Naive thymus-derived CD8-positive, alpha-beta T cell (primary cell): ENCODE results near the gene ADGRD1. TPM values are rescaled to one million over a fixed set of nuclear protein-coding genes. Genes with fewer than 3 reads are reported as not detected.

ENCODE experiments used
- ATAC-seq, 2 donors: fragments of 150-1000 bp; cut with Tn5 transposase in 1 of 2; sonication (Bioruptor Pico), chemical (Tn5 transposase) in 1 of 2; 1 replicate in 1 of 2; 2 replicates in 1 of 2; pipeline ENCODE4 v1.10.0; 2021; ENCODE audit warnings: mild to moderate bottlenecking in 2 of 2, moderate library complexity in 2 of 2
- POLR2A ChIA-PET: fragments of 350-600 bp; sonication (Branson Sonifier 250); formaldehyde crosslinking; loops from one replicate; lab custom pipeline; 2021; ENCODE audit warnings: antibody characterized with exemption; lab: Charles Lee
- DNase-seq, 10 donors: peaks; one replicate each; pipeline versions ENCODE4 v3.0.0 to v3.0.0-alpha.2; 2020 to 2022
- H3K27ac Mint-ChIP-seq, 10 donors: one replicate each; pipeline ENCODE4 v1.8.0; 2020 to 2022; ENCODE audit warnings: mild to moderate bottlenecking in 10 of 10, mixed read lengths in 10 of 10, moderate library complexity in 4 of 10, inconsistent platforms in 1 of 10
- H3K27me3 Mint-ChIP-seq, 5 donors: one replicate each; pipeline ENCODE4 v1.8.0; 2021 to 2022; ENCODE audit warnings: mixed read lengths in 5 of 5
- H3K36me3 Mint-ChIP-seq, 3 donors: one replicate each; pipeline ENCODE4 v1.8.0; 2020 to 2022; ENCODE audit warnings: mixed read lengths in 3 of 3, mild to moderate bottlenecking in 2 of 3, inconsistent platforms in 1 of 3
- H3K4me1 Mint-ChIP-seq, 4 donors: one replicate each; pipeline ENCODE4 v1.8.0; 2021 to 2022; ENCODE audit warnings: mixed read lengths in 4 of 4
- H3K4me3 Mint-ChIP-seq, 10 donors: one replicate each; pipeline ENCODE4 v1.8.0; 2020 to 2022; ENCODE audit warnings: mild to moderate bottlenecking in 10 of 10, mixed read lengths in 10 of 10, moderate library complexity in 6 of 10, inconsistent platforms in 1 of 10
- H3K9me3 Mint-ChIP-seq, 9 donors: one replicate each; pipeline ENCODE4 v1.8.0; 2020 to 2022; ENCODE audit warnings: mixed read lengths in 9 of 9, mild to moderate bottlenecking in 3 of 9, inconsistent platforms in 1 of 9, moderate library complexity in 1 of 9
- polyA plus RNA-seq, 3 donors: library from polyadenylated mRNA; unstranded; fragments of 300-500 nt; fragmentation: Illumina TruSeq; gene quantifications; one replicate each; pipeline ENCODE4 v1.2.3, GENCODE V29; 2021
- total RNA-seq, 8 experiments: library from RNA in 2 of 8; stranded (reverse) in 2 of 8; gene quantifications; one replicate each; pipeline ENCODE4 v1.2.3 and lab custom pipeline; 2021 to 2026

Gene ADGRD1
- total and polyA plus RNA-seq, 5 experiments from 2014 or later, result 0.20 to 0.36 (median 0.34) TPM; not detected in 2

GRCh38 chr12:131163189-131163738 is 209.6 kb downstream of the ADGRD1 start:
- DNase-seq (no peak), ATAC-seq (no peak)
- Mint-ChIP-seq H3K9me3 (no peaks in the 10 kb centered on the region), H3K27ac (no peak overlapping the region), H3K4me1 (no peaks in the 10 kb centered on the region), H3K4me3 (no peak overlapping the region), H3K36me3 (no peaks in the 10 kb centered on the region), H3K27me3 (peaks cover 10 to 32% (median 23%) of the 10 kb centered on the region in 5 donors)
- POLR2A ChIA-PET, result no interaction called here

- H3K9me3 Mint-ChIP-seq, result no peaks in the 10 kb centered on the region
- ATAC-seq (no peak), DNase-seq (no peak)
- no peaks in the 10 kb centered on the region for H3K4me1 Mint-ChIP-seq
- H3K27ac Mint-ChIP-seq, result no peak overlapping the region
- POLR2A ChIA-PET, result no interaction called here
- H3K4me3 Mint-ChIP-seq, result no peak overlapping the region
- H3K27me3 Mint-ChIP-seq, result peaks cover 10 to 39% (median 23%) of the 10 kb centered on the region in 5 donors
- H3K36me3 Mint-ChIP-seq, result no peaks in the 10 kb centered on the region
Measured at GRCh38 chr12:131164096-131164872, 210.6 kb downstream of the ADGRD1 start.

GRCh38 chr12:131166717-131167116 is 213.0 kb downstream of the ADGRD1 start:
- Mint-ChIP-seq H3K4me1 (no peaks in the 10 kb centered on the region), H3K27ac (no peak overlapping the region), H3K9me3 (no peaks in the 10 kb centered on the region), H3K4me3 (no peak overlapping the region), H3K36me3 (no peaks in the 10 kb centered on the region), H3K27me3 (peaks cover 15 to 47% (median 23%) of the 10 kb centered on the region in 5 donors)
- ATAC-seq (no peak), DNase-seq (no peak)
- POLR2A ChIA-PET, result no interaction called here

- DNase-seq, result no peak
- H3K9me3 Mint-ChIP-seq, result peaks cover 0 to 3% (median 0%) of the 10 kb centered on the region in 9 donors
- H3K4me3 Mint-ChIP-seq, result no peak overlapping the region
- H3K4me1 Mint-ChIP-seq, result no peaks in the 10 kb centered on the region
- ATAC-seq, result no peak
- H3K27ac Mint-ChIP-seq, result peak overlapping the region in 1 of 10 donors; percentile 37
- no peaks in the 10 kb centered on the region for H3K36me3 Mint-ChIP-seq
- H3K27me3 Mint-ChIP-seq, result peaks cover 14 to 47% (median 20%) of the 10 kb centered on the region in 5 donors
- POLR2A ChIA-PET, result no interaction called here
Measured at GRCh38 chr12:131167334-131167733, 213.6 kb downstream of the ADGRD1 start.

- Mint-ChIP-seq H3K27ac (no peak overlapping the region), H3K36me3 (peaks cover 0 to 14% (median 2%) of the 10 kb centered on the region in 3 donors), H3K4me3 (no peak overlapping the region), H3K4me1 (no peaks in the 10 kb centered on the region), H3K27me3 (peaks cover 7 to 45% (median 12%) of the 10 kb centered on the region in 5 donors), H3K9me3 (peaks cover 7 to 30% (median 20%) of the 10 kb centered on the region in 9 donors)
- DNase-seq (no peak), ATAC-seq (no peak)
- POLR2A ChIA-PET, result no interaction called here
Measured at GRCh38 chr12:131171029-131171428, 217.3 kb downstream of the ADGRD1 start.

- H3K36me3 Mint-ChIP-seq, result peaks cover 0 to 20% (median 4%) of the 10 kb centered on the region in 3 donors
- H3K4me1 Mint-ChIP-seq, result no peaks in the 10 kb centered on the region
- DNase-seq (no peak), ATAC-seq (no peak)
- no peak overlapping the region for H3K27ac Mint-ChIP-seq
- peaks cover 6 to 22% (median 11%) of the 10 kb centered on the region in 5 donors for H3K27me3 Mint-ChIP-seq
- no peak overlapping the region for H3K4me3 Mint-ChIP-seq
- H3K9me3 Mint-ChIP-seq, result peaks cover 7 to 48% (median 26%) of the 10 kb centered on the region in 9 donors
- POLR2A ChIA-PET, result no interaction called here
Measured at GRCh38 chr12:131174901-131175300, 221.2 kb downstream of the ADGRD1 start.

GRCh38 chr12:131176266-131176665 is 222.6 kb downstream of the ADGRD1 start:
- H3K4me1 Mint-ChIP-seq, result no peaks in the 10 kb centered on the region
- no peak overlapping the region for H3K4me3 Mint-ChIP-seq
- H3K27me3 Mint-ChIP-seq, result peaks cover 4 to 22% (median 10%) of the 10 kb centered on the region in 5 donors
- ATAC-seq (no peak), DNase-seq (no peak)
- peaks cover 7 to 48% (median 26%) of the 10 kb centered on the region in 9 donors for H3K9me3 Mint-ChIP-seq
- POLR2A ChIA-PET, result no interaction called here
- peaks cover 0 to 20% (median 4%) of the 10 kb centered on the region in 3 donors for H3K36me3 Mint-ChIP-seq
- H3K27ac Mint-ChIP-seq, result peak overlapping the region in 1 of 10 donors; percentile 24

- H3K36me3 Mint-ChIP-seq, result peaks cover 0 to 20% (median 4%) of the 10 kb centered on the region in 3 donors
- no peaks in the 10 kb centered on the region for H3K4me1 Mint-ChIP-seq
- H3K9me3 Mint-ChIP-seq, result peaks cover 7 to 48% (median 26%) of the 10 kb centered on the region in 9 donors
- no peak overlapping the region for H3K4me3 Mint-ChIP-seq
- H3K27ac Mint-ChIP-seq, result no peak overlapping the region
- DNase-seq, result no peak
- H3K27me3 Mint-ChIP-seq, result peaks cover 4 to 22% (median 10%) of the 10 kb centered on the region in 5 donors
- POLR2A ChIA-PET, result no interaction called here
- ATAC-seq, result no peak
Measured at GRCh38 chr12:131176926-131177325, 223.2 kb downstream of the ADGRD1 start.

GRCh38 chr12:131177599-131177998 is 223.9 kb downstream of the ADGRD1 start:
- Mint-ChIP-seq H3K36me3 (peaks cover 0 to 20% (median 4%) of the 10 kb centered on the region in 3 donors), H3K9me3 (peaks cover 7 to 43% (median 24%) of the 10 kb centered on the region in 9 donors), H3K4me1 (no peaks in the 10 kb centered on the region), H3K27ac (no peak overlapping the region), H3K27me3 (peaks cover 4 to 22% (median 10%) of the 10 kb centered on the region in 5 donors), H3K4me3 (no peak overlapping the region)
- POLR2A ChIA-PET, result no interaction called here
- no peak for ATAC-seq
- DNase-seq, result no peak

- POLR2A ChIA-PET, result no interaction called here
- DNase-seq, result no peak
- Mint-ChIP-seq H3K9me3 (peaks cover 0 to 23% (median 3%) of the 10 kb centered on the region in 9 donors), H3K36me3 (peaks cover 0 to 11% (median 1%) of the 10 kb centered on the region in 3 donors), H3K4me3 (no peak overlapping the region), H3K27ac (no peak overlapping the region), H3K4me1 (no peaks in the 10 kb centered on the region), H3K27me3 (peaks cover 0 to 7% (median 1%) of the 10 kb centered on the region in 5 donors)
- no peak for ATAC-seq
Measured at GRCh38 chr12:131187602-131188001, 233.9 kb downstream of the ADGRD1 start.

GRCh38 chr12:131188131-131189050 is 234.7 kb downstream of the ADGRD1 start:
- peaks cover 0 to 15% (median 4%) of the 10 kb centered on the region in 5 donors for H3K27me3 Mint-ChIP-seq
- H3K27ac Mint-ChIP-seq, result no peak overlapping the region
- H3K36me3 Mint-ChIP-seq, result peaks cover 0 to 9% (median under 1%) of the 10 kb centered on the region in 3 donors
- DNase-seq (no peak), ATAC-seq (no peak)
- peaks cover 0 to 21% (median 3%) of the 10 kb centered on the region in 9 donors for H3K9me3 Mint-ChIP-seq
- POLR2A ChIA-PET, result no interaction called here
- no peaks in the 10 kb centered on the region for H3K4me1 Mint-ChIP-seq
- H3K4me3 Mint-ChIP-seq, result no peak overlapping the region

GRCh38 chr12:131189781-131190180 is 236.1 kb downstream of the ADGRD1 start:
- Mint-ChIP-seq H3K36me3 (no peaks in the 10 kb centered on the region), H3K9me3 (peaks cover 0 to 11% (median 0%) of the 10 kb centered on the region in 9 donors), H3K27ac (no peak overlapping the region), H3K4me3 (no peak overlapping the region), H3K27me3 (peaks cover 2 to 21% (median 8%) of the 10 kb centered on the region in 5 donors), H3K4me1 (no peaks in the 10 kb centered on the region)
- DNase-seq (no peak), ATAC-seq (no peak)
- POLR2A ChIA-PET, result no interaction called here
